SHP77 treated with DMSO at 0.1 percent for 48 hours (cell line): Measurements from ENCODE around the gene ANKRD31.
A peak's percentile ranks its signal among the peaks of the same experiment; 100 is the strongest.
"Not testable (repeated sequence)": the region's sequence is repeated elsewhere in the genome, so short reads cannot be mapped to it uniquely, and the experiment has no call there.

Experiments
- DNase-seq: peaks from one replicate; lab custom pipeline; 2025; lab: John Stamatoyannopoulos, UW

The ANKRD31 gene, protein sequence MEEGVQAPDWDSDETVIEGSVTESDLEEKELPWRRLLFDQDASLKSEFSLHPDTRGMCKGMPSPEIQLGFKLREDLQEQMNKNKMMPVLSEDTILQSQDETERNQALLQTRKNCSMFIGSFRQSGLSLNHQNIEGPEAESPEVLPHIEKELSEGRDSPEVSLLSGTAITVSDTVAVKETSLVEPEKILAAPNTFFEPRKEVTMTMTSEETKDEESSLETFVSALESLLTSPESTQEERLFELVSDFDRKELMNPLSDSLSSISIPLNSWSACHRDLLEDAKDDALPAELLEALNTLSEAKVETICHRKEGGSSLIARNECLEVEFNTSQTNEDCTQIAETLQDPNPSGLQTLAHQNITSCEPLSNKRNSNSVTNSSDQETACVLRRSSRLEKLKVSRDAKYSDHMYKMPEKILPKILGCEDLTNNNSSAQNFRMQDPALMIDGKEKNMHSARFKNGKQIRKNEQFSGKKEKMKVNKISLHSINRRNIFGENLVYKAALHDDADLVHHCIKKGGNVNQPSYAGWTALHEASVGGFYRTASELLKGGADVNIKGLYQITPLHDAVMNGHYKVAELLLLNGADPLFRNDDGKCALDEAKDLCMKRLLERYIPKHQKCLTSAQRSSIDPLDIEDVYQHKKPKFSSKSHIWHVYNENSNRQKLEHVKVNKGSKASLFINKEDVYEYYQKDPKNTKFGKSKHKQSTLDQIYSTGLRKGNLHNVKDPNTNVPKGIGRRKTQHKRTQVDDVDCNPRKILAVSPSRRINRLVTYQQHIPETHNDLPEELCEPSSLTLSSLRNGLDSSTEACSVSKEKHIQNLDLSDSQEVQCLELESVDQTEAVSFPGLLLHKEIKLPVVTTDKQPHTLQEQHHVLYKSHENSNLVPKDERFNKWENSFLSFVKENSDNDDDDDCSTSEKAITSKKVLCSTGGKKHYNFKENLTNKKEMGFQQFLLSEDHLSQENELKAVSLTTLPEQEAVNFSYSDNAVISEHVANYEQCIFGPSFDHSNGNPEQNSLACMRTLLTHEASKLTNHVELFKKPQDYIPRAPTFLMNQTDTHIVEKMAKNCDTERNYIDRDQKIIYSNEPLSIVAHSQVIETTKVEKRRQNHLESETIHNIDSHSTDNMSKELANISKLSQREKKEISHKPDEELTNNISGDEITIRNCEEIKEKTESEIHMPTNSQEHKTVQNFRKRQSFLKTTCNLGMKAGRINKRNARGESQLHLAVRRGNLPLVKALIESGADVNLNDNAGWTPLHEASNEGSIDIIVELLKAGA (N-terminal part only)

DNA sequence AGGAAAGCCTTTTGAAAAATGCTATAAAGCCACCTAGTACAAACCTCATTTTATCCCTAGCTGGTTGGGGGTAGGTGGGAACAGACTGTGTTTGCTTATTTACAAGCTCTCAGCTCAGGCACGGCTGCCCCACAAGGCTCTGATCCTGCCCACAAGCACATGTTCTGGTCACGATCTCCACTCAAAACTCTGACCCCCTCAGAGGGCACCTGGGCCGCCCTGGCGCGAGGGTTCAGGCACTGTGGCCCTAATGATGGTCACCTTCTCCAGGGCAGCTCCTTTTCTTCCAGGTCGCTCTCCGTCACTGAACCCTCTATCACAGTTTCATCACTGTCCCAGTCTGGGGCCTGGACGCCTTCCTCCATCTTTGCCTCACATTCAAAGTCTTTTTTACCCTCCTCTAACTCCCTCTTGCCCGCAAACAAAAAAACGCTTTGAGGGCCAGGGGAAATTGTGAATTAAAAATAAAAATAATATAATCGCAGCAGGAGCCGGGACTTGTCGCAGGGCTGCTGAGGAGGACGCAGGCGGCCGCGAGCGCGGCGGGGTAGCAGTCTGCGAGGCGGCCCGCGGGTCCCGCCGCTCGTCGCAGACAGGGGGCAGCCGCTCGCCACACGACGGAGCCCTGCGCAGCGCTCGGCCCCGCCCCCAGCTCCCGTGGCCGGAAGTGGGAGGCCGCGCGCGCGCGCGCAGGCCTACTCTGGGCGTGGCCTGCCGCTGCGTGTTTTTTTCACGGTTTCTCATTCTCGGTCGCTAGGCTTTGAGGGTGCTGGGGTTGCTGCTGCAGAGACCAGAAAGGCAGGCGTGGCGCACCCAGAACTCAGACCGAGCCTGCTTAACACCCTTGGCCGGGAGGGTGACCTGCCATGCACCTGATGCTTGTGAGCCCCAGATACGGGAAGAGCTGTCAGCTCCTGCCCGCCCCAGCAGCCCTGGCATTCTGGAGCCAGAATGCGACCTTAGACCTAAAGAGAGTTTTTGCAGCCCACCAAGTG, at the start of gene ANKRD31:
TSS of gene ANKRD31 (minus strand) at position 557 of the 995 bp plus-strand sequence. CDS start at position 365, 192 bp downstream.
- peak; percentile 43 for DNase-seq

DNA sequence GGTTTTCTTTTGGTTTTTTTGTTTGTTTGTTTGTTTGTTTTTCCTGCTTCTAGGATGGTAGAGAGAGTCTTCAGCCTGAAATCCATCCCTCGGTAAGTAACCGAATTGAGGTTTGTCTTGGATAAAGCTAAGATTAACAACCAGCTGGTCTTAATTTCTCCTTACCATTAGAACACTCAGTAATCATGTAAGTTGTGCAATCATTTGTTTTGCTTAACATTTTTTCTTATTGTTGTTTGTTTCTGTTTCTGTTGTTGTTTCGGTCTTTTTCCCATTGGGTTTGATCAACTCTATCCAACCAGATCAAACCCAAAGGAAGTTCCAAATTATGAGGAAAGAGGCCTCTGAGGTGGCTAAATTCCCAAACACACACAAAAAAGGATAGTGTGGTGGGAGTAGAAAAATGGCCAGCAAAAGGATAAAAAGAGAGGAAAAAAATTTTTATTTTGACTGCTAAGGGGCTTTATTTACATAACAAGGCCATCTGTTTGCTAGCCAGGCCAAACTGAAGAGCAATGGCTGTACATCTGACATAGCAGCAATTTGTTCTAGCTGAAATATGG, 49.6 kb upstream of the ANKRD31 start:
- no peak for DNase-seq

DNA sequence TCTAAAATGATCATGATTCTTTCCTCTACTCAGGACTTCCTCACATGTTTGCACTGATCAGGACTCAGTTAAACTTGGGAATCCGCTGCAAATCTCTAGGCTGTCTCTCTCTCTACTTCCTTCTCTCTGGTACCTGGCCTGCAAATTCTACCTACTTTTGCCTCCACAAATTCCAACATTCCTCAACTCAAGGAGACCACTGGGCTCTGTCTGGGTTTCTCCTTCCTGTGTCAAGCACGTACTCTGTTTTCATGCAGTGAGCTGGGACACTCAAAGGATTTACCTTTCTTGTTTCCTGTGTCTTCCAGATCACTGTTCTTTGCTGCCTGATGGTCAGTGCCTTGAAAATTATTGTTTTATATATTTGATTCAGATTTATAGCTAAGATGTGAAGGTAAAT, 45.9 kb upstream of the ANKRD31 start:
- DNase-seq, result no peak

DNA sequence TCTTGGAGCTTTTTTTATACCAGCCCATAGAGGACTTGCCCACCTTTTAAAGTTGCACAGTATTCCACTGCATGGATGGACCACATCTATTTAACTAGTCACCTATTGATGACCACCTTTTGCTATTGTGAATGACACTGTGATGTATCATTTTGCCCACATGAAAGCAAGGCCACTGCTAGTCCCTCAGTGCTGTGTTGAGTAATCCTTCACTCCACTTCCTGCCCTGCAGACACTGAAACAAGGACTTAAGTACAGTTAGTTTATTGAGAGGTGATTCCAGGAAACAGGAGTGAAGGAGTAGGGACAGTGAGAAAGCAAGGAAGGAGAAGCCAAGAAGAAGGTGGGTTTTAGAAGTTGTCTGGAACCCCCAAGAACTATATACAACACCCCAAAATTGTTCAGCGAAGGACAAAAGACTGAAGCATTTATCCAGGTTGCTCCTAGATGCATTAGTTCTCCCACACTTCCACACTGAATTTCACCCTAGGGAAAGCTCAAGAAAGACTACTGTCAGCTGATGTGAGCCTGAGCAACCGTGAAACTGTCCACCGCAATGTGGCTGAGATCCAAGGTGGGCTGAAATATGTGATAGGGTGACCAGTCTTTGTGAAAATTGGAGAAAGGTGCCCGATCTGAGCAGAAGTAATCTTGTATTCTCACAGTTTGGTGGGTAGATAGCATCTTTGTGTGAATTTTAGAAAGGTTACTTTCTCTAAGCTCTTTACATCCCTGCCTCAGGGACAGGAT, 45.2 kb upstream of the ANKRD31 start:
- no peak for DNase-seq

DNA sequence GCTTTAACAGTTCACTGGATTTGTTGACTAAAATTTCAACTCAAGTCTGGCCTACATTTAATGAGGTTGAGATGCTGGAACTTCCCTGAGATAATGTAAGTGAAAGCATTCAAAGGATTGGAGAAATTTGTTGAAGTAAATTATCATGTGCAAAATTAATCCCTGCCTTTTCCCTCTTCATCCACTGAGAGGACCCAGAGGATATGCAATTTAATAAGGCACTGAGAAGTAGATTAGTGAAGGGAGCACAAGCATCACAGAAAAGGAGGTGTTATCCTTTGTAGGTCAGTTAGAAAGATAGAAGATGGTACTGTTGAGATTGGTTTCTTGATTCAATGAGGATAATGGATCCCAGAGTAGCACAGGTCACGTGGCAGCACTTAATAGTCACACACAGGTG, 42.6 kb upstream of the ANKRD31 start:
- DNase-seq, result no peak

DNA sequence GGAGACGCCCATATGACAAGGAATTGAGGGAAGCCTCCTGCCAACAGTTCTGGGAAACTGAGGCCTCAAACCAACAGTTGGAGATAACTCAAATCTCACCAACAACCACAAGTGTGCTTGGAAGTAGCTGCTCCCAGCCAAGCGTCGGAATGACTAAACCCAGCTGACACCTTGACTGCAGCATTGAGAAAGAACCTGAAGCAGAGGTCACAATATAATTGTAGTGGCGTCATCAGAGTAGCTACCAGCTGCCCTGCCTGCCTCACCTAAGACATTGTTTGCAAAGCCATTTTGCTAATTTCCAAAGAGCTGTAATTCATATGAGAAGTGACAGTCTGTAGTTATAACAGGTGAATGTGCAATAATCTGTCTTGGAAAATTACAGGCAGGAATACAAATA, 40.8 kb upstream of the ANKRD31 start:
- peak; percentile 92 for DNase-seq

DNA sequence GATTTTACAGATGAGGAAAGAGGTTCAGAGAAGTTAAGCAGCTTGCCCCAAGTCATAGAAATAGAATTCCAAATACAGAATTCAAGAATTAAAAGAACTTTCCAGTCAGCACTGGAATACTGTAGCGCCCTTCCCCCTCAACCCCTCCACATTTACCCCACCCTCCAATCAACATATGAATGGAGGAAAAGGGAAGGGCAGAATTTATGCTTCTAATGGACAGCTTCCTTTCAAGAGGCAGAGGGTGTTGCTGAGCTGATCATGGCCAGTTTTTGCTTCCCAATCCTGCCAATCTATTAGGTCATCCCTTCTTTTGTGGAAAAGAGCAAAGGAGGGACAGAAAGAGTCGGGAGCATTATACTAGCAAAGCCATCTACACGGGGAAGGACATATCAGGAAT, 39.1 kb upstream of the ANKRD31 start:
- DNase-seq, result no peak

DNA sequence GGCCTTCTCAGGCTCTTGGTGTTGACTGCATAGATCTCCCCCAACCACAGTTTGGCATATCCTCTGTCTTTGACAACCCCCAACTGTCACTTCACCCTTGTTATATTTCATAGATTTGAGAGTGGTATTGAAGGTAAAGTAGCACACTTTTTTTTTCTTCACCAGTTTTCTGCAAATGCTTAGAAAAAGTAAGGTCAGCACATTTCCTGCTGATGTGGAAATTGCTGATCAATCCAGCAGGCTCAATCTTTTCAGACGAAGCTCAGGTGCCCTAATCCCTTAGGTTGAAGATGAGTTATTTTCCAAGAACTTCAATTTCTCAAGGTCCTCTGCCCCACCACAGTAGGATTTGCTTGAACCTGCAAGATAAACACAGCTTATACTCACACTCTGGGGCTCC, 38.5 kb upstream of the ANKRD31 start:
- no peak for DNase-seq

DNA sequence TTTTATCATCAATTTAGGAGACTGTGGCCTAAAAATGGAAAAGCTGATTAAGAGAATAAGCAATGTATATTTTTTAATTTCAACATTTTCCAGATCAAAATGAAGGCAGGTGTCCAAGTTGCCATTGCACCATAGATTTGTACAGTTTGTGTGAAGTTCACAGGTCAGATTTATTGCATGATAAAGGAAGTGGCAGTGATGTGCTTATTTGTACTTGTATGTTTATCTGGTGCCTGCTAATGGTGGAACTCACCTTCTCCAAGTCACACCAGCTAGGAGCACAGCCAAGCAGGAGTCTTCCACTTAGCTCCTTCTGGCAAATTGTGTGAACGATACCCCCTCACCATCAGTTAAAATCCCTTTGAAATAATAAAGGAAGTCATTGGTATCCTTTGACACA, 37.8 kb upstream of the ANKRD31 start:
- DNase-seq, result no peak

DNA sequence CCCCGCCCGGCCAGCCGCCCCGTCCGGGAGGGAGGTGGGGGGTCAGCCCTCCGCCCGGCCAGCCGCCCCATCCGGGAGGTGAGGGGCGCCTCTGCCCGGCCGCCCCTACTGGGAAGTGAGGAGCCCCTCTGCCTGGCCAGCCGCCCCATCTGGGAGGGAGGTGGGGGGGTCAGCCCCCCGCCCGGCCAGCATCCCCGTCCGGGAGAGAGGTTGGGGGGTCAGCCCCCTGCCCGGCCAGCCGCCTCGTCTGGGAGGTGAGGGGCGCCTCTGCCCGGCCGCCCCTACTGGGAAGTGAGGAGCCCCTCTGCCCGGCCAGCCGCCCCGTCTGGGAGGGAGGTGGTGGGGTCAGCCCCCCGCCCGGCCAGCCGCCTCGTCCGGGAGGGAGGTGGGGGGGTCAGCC, 33.9 kb upstream of the ANKRD31 start:
- not testable (repeated sequence) for DNase-seq

DNA sequence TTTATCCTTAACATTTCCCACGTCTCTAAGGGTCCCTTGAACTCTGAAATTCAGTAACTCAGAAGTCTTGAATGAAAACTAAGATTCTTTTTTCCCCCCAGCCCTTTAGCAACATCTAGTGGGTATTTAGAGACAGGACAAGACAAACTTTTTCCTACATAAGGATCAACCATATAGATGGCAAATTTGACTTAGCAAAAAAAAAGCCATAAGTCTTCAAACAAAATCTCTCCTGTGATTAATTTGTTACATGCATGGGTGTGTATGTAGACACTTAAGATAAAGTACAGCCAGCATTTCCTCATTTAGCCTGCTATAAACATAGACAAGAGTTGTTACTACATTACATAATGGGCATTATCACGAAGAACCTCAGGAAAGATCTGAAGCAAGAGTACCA, 29.1 kb upstream of the ANKRD31 start:
- DNase-seq, result no peak

DNA sequence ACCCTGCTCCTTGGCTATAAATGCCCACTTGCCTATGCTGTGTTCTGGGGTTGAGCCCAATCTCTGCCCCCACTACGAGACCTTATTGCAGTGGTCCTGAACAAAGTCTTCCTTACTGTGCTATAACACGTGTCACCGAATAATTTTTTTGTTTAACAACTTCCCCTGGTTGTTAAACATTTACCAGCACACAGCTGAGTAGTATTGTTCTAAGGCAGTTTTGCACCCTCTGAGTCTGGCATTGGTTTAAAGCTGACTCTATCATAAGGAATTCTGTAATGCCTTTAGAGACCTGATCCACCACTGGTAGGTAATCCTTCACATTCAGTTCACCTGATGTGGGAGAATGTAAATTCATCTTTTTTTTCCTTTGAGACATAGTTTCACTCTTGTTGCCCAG, 25.6 kb upstream of the ANKRD31 start:
- no peak for DNase-seq

DNA sequence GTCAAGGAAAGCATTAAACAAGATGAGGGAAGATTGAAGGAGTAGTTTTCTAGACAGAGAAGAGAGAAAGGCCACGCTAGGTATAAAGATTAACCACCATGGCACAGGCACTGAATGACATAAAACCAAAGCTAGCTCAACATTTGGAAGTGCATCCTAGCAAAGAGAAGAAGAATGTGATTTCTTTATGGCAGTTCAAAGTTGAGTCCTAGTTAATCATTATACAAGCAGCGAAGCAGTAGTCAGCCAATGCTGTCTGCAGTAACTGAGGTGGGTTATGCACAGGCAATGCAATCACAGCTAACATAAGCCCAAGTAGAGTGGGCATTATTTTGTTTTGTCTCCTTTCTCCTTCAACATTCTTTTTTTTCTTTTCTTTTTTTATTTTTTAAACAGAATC, 24.0 kb upstream of the ANKRD31 start:
- no peak for DNase-seq

DNA sequence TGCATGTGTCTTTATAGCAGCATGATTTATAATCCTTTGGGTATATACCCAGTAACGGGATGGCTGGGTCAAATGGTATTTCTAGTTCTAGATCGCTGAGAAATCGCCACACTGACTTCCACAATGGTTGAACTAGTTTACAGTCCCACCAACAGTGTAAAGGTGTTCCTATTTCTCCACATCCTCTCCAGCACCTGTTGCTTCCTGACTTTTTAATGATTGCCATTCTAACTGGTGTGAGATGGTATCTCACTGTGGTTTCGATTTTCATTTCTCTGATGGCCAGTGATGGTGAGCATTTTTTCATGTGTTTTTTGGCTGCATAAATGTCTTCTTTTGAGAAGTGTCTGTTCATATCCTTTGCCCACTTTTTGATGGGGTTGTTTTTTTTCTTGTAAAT, 13.8 kb upstream of the ANKRD31 start:
- DNase-seq, result not testable (repeated sequence)

DNA sequence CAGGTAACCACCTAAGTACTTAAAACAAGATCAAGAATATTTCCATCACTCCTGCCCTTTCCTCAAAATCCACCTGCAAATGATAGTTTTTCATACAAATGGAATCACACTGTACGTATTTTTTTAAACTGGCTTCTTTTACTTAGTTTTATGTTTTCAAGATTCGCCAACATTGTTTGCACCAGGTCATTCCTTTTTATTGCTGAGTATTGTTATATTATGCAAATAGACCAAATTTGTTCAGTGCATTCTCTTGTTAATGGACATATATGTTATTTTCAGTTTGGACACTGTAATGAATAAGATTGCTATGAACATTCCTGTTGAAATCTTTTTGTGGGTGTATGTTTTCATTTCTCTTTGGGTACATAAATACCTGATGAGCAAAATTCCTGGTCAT, 8.3 kb upstream of the ANKRD31 start:
- DNase-seq, result no peak

DNA sequence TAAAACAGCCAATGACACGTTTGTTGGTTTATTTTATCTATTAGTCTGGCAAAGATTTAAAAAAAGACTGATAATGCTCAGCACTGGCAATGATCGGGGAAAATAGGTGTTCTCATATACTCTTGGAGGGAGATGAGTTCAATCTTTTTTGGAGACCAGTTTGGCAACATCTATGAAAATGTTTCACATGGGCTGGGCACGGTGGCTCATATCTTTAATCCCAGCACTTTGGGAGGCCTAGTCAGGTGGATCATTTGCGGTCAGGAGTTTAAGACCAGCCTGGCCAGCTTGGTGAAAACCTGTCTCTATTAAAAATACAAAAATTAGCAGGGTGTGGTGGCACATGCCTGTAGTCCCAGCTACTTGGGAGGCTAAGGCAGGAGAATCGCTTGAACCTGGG, 6.8 kb upstream of the ANKRD31 start:
- no peak for DNase-seq

DNA sequence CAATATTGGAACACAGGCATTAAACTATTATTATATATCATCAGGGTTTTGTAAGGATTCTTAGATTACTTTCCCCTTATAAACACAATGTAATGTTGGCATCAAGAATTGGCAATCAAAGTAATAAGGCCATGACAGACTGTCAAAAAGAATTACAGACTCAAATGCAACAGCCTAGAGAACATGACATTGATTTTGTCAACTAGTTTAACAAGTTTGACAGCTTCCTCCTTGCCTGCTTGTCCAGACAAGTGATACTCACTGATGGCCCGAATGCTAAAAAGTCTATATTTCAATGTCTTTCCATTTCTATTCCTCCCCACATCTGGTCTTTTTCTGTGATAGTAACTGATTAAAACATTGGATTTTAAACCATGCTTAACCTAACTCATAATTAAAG, 6.4 kb upstream of the ANKRD31 start:
- no peak for DNase-seq

DNA sequence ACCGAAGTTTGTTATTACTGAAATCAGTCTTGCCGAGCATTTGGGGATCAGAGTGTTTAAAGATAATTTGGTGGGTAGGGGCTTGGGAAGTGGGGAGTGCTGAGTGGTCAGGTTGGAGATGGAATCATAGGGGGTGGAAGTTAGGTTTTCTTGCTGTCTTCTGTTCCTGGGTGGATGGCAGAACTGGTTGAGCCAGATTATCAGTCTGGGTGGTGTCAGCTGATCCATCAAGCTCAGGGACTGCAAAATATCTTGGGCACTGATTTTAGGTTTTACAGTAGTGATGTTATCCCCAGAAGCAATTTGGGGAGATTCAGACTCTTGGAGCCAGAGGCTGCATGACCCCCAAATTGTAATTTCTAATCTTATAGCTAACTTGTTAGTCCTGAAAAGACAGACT, 5.4 kb upstream of the ANKRD31 start:
- no peak for DNase-seq

DNA sequence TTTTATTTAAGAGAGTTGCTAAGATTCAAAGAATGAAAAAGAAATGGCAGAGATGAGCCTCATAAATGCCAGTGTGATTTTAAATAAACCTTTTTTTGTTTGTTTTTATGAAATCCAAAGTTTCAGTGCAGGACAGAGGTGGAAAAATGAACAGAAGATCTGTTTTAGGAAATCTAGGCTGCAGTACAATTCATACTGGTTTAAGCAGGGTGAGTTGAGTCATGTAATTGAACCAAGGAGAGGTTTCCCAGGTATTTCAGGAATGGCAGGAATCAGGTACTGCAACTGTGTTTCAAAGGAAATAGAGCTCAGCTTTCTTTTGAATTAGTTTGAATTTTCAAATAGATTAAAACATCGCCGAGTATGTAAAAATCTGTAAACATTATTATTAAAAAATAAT, 3.0 kb upstream of the ANKRD31 start:
- DNase-seq, result no peak

DNA sequence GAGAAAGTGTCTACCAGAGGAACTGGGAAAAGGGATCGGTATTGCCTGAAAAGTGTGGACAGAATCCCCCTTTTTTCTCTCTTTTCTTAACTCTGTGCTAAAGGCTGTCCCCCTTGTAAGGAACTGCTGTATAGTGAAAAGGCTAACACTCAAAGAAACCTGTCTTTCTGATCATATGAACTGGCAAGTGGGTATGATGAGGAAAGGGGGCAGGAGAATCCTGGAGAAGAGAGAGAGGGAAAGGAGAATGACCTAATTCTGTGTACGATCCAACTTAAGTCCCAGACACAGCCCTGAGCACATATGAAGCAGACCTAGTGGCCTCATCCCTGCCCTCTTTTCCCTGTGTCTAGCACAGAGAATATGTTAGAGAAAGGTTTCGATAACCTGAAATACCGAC, 967 bp downstream of the ANKRD31 start:
- DNase-seq, result peak; percentile 8
